GM18505 (cell line): ENCODE measurements around the gene SMPD3.

ENCODE experiments used
- ATAC-seq: cut with Tn5 transposase; IDR thresholded peaks from one replicate; pipeline ENCODE4 v1.9.1; 2021; ENCODE audit not compliant: unreplicated experiment
- POLR2A ChIP-seq: IDR thresholded peaks from 4 replicates; pipeline ENCODE4 v1.6.1; 2011; ENCODE audit warnings: borderline replicate concordance; ENCODE audit not compliant: insufficient read depth, insufficient read length; ENCODE audit errors: extremely low read depth

SMPD3 gene

DNA sequence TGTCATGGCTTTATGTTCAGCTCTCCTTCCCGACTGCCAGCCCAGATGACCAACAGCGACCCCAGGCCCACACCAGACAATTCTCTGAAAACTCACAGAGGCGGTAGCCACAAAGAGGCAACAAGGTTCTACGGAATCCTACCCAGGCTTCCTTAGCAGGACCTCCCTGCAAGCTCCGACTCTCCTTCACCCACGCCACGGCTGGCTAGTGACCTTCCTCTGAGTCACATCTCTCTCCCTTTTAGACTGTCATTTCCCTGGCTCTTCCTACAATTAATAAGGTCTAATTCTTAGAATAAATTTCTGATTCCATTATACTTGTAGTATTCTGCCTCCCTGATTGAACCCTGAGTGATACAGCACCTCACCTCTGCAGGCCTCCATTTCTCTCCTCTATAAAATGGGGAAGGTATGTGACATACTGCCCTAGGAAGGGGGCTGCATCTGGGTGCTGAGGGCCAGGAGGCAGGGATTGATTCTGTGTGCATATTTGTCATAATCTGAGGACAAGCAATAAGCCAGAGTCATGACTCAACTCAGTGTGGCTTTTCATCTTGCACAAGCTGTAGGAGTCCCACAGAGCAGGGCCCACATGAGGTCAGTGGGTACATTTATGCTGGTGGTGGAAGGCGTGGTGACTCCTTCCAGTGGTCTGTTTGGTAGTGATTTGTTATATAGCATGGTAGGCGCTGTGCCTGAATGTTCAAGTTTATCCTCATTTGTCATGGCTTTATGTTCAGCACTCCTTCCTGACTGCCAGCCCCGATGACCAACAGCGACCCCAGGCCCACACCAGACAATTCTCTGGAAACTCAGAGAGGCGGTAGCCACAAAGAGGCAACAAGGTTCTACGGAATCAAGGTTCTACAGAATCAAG lies 46.2 kb downstream of the SMPD3 start:
- no peak for ATAC-seq
- no peak for TF ChIP-seq POLR2A

GRCh38 chr16:68400924-68401460 lies 47.3 kb downstream of the SMPD3 start:
- no peak for TF ChIP-seq POLR2A
- no peak for ATAC-seq

- TF ChIP-seq POLR2A = no peak
Observed at GRCh38 chr16:68400083-68400923, 48.0 kb downstream of the SMPD3 start.

DNA sequence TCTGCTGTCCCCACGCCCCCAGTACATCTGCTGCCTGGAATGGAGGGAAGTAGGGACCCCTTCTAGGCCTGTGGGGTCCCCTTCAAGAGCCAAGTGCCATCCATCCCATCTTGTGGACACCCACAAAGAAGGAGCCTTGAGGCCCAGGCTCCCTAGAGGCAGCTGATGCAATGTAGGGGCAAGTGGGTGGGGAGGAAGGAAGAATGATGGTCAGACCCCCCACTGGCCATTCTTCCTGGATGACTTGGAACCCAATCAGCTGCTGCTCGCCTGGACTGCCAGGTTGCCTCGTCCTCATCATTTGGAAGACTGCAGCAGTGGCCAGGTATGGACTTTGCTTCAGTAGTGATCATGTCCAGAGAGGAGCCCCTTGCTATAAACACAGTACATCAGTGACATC lies 48.9 kb downstream of the SMPD3 start:
- no peak for TF ChIP-seq POLR2A
- no peak for ATAC-seq

More at GRCh38 chr16:68400083-68400923, 48.0 kb downstream of the SMPD3 start:
- no peak for ATAC-seq

GRCh38 chr16:68397710-68398201 lies 50.6 kb downstream of the SMPD3 start:
- no peak for ATAC-seq
- TF ChIP-seq POLR2A = no peak

DNA sequence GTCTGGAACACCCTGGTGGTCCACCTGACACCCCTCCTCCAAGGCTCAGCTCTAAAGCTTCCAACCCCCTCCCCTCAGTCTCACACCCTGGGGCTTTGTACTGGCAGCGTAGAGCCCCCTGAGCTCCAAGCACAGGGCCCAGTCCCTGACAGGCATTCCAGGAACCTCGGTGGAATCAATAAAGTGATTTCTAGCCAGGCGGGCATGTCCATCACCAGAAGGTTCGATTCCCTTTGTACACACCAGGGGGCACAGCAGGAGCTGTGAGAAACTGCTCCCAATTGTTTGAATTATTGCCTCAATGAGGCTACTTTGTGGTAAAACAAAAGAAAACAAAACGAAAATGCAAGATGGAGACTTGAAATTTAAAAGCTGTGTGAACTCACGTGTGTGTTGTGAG lies 51.8 kb downstream of the SMPD3 start:
- ATAC-seq = no peak

GRCh38 chr16:68395815-68396214 lies 52.5 kb downstream of the SMPD3 start:
- no peak for ATAC-seq
- no peak for TF ChIP-seq POLR2A

More for the DNA sequence above, 51.8 kb downstream of the SMPD3 start:
- no peak for TF ChIP-seq POLR2A

- TF ChIP-seq POLR2A = no peak
- ATAC-seq = no peak
Observed at GRCh38 chr16:68395167-68395786, 53.0 kb downstream of the SMPD3 start.

- TF ChIP-seq POLR2A = no peak
- no peak for ATAC-seq
Observed at GRCh38 chr16:68393333-68393732, 55.0 kb downstream of the SMPD3 start.

DNA sequence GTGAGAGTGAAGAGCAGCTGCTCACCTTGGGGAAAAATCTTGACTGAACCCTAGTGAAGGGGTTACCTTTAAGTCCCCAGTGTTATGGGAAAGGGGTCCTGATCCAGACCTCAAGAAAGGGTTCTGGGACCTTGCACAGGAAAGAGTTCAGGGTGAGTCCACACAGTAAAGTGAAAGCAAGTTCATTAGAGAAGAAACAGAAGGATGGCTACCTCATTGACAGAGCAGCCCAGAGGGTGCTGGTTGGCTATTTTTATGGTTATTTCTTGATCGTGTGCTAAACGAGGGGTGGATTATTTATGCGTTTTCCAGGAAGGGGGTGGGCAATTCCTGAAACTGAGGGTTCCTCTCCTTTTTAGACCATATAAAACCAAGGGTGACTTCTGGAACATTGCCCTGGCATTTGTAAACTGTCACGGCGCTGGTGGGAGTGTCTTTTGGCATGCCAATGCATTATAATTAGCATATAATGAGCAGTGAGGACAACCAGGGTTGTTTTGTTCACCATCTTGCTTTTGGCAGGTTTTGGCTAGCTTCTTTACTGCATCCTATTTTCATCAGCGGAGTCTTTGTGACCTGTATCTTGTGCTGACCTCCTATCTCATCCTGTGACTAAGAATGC lies 58.4 kb downstream of the SMPD3 start:
- ATAC-seq = no peak
- no peak for TF ChIP-seq POLR2A

DNA sequence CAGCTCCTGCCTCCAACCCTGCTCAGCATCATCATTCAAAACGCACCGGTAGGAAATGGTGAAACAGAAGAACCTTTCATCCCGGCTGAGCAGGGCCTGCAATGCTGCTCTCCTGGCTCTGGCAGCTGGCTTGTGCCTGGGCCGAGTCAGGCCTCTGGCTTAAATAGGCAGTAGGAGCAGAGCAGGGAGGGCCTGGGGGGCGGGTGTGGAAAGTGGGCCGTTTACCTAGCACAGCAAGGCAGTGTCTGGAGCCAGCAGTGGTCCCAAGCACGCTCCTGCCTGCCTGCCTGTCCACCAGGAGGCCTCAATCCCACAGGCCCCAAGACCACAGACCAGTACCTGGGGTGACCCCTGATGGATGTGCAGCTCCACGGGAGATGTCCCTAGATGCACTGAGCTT lies 59.3 kb downstream of the SMPD3 start:
- ATAC-seq = no peak
- TF ChIP-seq POLR2A = no peak

DNA sequence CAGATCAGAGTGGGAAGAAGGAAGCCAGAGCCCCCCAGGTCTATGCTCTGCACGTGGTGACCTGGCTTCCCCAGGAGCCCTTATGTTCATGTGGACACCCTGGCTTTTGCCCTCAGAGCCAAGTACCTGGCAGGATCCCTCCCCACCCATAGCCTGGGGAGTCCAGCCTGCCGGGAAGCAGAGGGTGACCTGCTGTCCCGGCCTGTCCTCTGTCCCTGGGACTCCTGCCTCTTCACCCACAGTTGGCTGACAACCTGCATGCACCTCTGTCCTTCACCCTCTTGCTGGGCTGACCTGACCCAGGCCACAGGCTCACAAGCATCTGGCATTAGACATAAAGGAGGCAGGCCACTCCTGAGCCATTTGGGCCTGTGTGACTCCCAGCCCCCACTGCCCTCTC lies 60.2 kb downstream of the SMPD3 start:
- ATAC-seq = no peak
- no peak for TF ChIP-seq POLR2A
